GM12892 (cell line): Measurements from ENCODE around the gene IDNK.

Experiments
- POLR2A ChIP-seq: IDR thresholded peaks from 2 replicates; pipeline ENCODE4 v1.6.1; 2011; ENCODE audit warnings: low read depth, low read length, control low read depth
- POLR2AphosphoS5 ChIP-seq: IDR thresholded peaks from 2 replicates; pipeline ENCODE4 v1.6.1; 2011; ENCODE audit warnings: low read depth, low read length, control low read depth
- TAF1 ChIP-seq: IDR thresholded peaks from 2 replicates; pipeline ENCODE4 v1.6.1; 2011; ENCODE audit warnings: low read depth, mild to moderate bottlenecking, control low read depth, low read length, borderline replicate concordance

- TF ChIP-seq POLR2AphosphoS5 (no peak), POLR2A (no peak), TAF1 (no peak)
Observed at GRCh38 chr9:83598487-83598886, 24.5 kb upstream of the IDNK start.
